ENCODE data around the gene RPS6KA2. TPM values are rescaled to one million over a fixed set of nuclear protein-coding genes. Genes with fewer than 3 reads are reported as not detected.

RPS6KA2 gene
- total RNA-seq, 1 experiment from 2014 or later: 12.3 TPM

DNA sequence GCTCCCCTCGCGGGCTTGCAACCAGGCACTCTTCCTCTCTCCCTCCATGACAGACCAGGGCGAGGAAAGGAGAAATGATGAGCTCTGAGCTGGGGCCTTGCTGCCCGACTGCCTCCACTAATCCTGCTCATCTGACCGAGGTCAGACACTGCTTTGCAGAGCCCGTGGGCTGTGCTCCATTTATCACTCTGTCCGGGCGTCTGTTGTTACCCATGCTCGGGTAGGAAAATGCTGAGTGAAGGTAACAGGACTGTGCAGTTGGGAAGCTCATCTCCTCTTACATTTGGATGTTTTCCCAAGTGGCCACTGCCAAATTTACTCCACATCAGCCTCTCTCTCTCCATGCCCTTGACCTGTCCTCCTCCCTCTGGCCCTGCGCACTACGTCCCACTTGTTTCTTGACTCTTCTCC lies 14.6 kb downstream of the RPS6KA2 start:
- Histone ChIP-seq H4K5ac (ENCODE audit: insufficient read length, low read depth, low read length) (no peak overlapping the region), H3K4ac (ENCODE audit: low read depth, low read length) (no peak overlapping the region), H3K14ac (ENCODE audit: insufficient read depth, low read length) (no peak overlapping the region), H2AFZ (ENCODE audit: low read length) (no peak overlapping the region), H2AK5ac (ENCODE audit: insufficient read length, low read length) (no peak overlapping the region), H3K27me3 (ENCODE audit: insufficient read depth, low read length) (no peaks in the 10 kb centered on the region), H3K23me2 (ENCODE audit: insufficient read length, low read depth, low read length, poor library complexity, severe bottlenecking) (no peaks in the 10 kb centered on the region), H2BK20ac (ENCODE audit: low read depth, low read length, poor library complexity, severe bottlenecking) (no peak overlapping the region), H3K27ac (ENCODE audit: insufficient read length, low read depth, low read length) (no peak overlapping the region), H2BK120ac (ENCODE audit: low read depth, low read length, poor library complexity, severe bottlenecking) (no peak overlapping the region), H2BK12ac (ENCODE audit: insufficient read length, low read depth, low read length) (no peak overlapping the region), H4K8ac (replicated peaks; ENCODE audit: insufficient read length, low read depth, low read length) (no peak overlapping the region), H3T11ph (ENCODE audit: low read length) (no peak overlapping the region), H3K9me3 (ENCODE audit: control insufficient read depth, low read depth, low read length) (no peaks in the 10 kb centered on the region), H3K23ac (ENCODE audit: insufficient read length, low read depth, low read length) (no peak overlapping the region), H3K4me1 (ENCODE audit: insufficient read depth, low read length) (peaks cover 1% of the 10 kb centered on the region; the same call in 1 of the 2 replicates), H4K20me1 (ENCODE audit: control insufficient read depth, insufficient read depth, insufficient read length) (no peaks in the 10 kb centered on the region), H2BK5ac (ENCODE audit: insufficient read length, low read length) (no peak overlapping the region), H3K79me1 (ENCODE audit: insufficient read depth, low read depth, low read length, poor library complexity, severe bottlenecking) (no peaks in the 10 kb centered on the region), H2BK15ac (ENCODE audit: low read depth, low read length) (no peak overlapping the region), H3K4me2 (ENCODE audit: insufficient read depth, insufficient read length, low read length) (no peak overlapping the region), H4K91ac (ENCODE audit: insufficient read length, low read depth, low read length) (no peak overlapping the region), H3K18ac (ENCODE audit: insufficient read length, low read depth, low read length) (no peak overlapping the region), H3K9ac (ENCODE audit: extremely low read depth, insufficient read length, low read length) (no peak overlapping the region), H3K56ac (ENCODE audit: insufficient read length, low read depth, low read length) (no peak overlapping the region), H3K79me2 (ENCODE audit: insufficient read depth, low read length) (peaks cover 3% of the 10 kb centered on the region; the same call in 1 of the 2 replicates)
- Mint-ChIP-seq H3K9me3 (no peaks in the 10 kb centered on the region), H3K4me3 (no peak overlapping the region), H3K4me1 (peaks cover 31 to 32% of the 10 kb centered on the region in 2 experiments), H3K27ac (peak overlapping the region in 2 of 3 experiments; percentile 2 to 49; a peak in 2 of 7 replicates), H3K36me3 (ENCODE audit: insufficient read depth in 1 of 3, low read depth in 3 of 3) (peaks cover 0 to 7% (median under 1%) of the 10 kb centered on the region in 3 experiments; a peak in 3 of 7 replicates), H3K27me3 (ENCODE audit: low read depth) (no peaks in the 10 kb centered on the region)
- no peak for DNase-seq
- WGBS (ENCODE audit: extremely low coverage, insufficient read length, low lambda C conversion rate): no CpG with 5 or more reads among the region's 11 CpGs
- TF ChIP-seq, protein P1, sequence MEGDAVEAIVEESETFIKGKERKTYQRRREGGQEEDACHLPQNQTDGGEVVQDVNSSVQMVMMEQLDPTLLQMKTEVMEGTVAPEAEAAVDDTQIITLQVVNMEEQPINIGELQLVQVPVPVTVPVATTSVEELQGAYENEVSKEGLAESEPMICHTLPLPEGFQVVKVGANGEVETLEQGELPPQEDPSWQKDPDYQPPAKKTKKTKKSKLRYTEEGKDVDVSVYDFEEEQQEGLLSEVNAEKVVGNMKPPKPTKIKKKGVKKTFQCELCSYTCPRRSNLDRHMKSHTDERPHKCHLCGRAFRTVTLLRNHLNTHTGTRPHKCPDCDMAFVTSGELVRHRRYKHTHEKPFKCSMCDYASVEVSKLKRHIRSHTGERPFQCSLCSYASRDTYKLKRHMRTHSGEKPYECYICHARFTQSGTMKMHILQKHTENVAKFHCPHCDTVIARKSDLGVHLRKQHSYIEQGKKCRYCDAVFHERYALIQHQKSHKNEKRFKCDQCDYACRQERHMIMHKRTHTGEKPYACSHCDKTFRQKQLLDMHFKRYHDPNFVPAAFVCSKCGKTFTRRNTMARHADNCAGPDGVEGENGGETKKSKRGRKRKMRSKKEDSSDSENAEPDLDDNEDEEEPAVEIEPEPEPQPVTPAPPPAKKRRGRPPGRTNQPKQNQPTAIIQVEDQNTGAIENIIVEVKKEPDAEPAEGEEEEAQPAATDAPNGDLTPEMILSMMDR (conservative IDR thresholded peaks at IDR 0.05): no peak
